Endothelial cell (in vitro differentiated cells): ENCODE data around the gene AKAP13. TPM values are rescaled to one million over a fixed set of nuclear protein-coding genes. Genes with fewer than 3 reads are reported as not detected.
A peak's percentile ranks its signal among the peaks of the same experiment; 100 is the strongest.

ENCODE experiments used
- DNase-seq: peaks from one replicate; pipeline ENCODE4 v3.0.0; 2021; ENCODE audit warnings: low spot score
- H3K27ac Mint-ChIP-seq: one replicate; pipeline ENCODE4 v1.8.0; 2021; ENCODE audit warnings: mixed read lengths, inconsistent platforms; ENCODE audit not compliant: unreplicated experiment
- H3K27me3 Mint-ChIP-seq: one replicate; pipeline ENCODE4 v1.8.0; 2021; ENCODE audit warnings: mild to moderate bottlenecking, moderate library complexity, mixed read lengths, inconsistent platforms; ENCODE audit not compliant: unreplicated experiment
- H3K36me3 Mint-ChIP-seq: one replicate; pipeline ENCODE4 v1.8.0; 2021; ENCODE audit warnings: mild to moderate bottlenecking, low read depth, mixed read lengths, inconsistent platforms; ENCODE audit not compliant: unreplicated experiment
- H3K4me1 Mint-ChIP-seq: one replicate; pipeline ENCODE4 v1.8.0; 2021; ENCODE audit warnings: mild to moderate bottlenecking, mixed read lengths, inconsistent platforms; ENCODE audit not compliant: unreplicated experiment
- H3K4me3 Mint-ChIP-seq: one replicate; pipeline ENCODE4 v1.8.0; 2021; ENCODE audit warnings: mild to moderate bottlenecking, mixed read lengths, inconsistent platforms; ENCODE audit not compliant: unreplicated experiment
- H3K9me3 Mint-ChIP-seq: one replicate; pipeline ENCODE4 v1.8.0; 2021; ENCODE audit warnings: mixed read lengths, inconsistent platforms; ENCODE audit not compliant: unreplicated experiment
- CTCF ChIP-seq: fragments of 200-600 bp; sonication (generic); IDR thresholded peaks from one replicate; pipeline ENCODE4 v1.5.0; 2021; ENCODE audit warnings: antibody characterized with exemption; ENCODE audit not compliant: unreplicated experiment
- total RNA-seq: library from RNA; stranded (reverse); fragmentation: NEBNext Ultra II Directional; extraction: Animal tissue kit (Norgen Biotek cat#: 25700); gene quantifications from one replicate; pipeline ENCODE4 v1.2.1, GENCODE V29; 2021; ENCODE audit not compliant: unreplicated experiment

AKAP13 gene
- total RNA-seq, 1 donor from 2014 or later = 249 TPM

GRCh38 chr15:85685356-85685755 is 305.0 kb downstream of the AKAP13 start:
- peaks cover 40% of the 10 kb centered on the region for H3K36me3 Mint-ChIP-seq
- no peak for TF ChIP-seq CTCF
- H3K27me3 Mint-ChIP-seq = peaks cover 5% of the 10 kb centered on the region
- H3K4me1 Mint-ChIP-seq = peaks cover 53% of the 10 kb centered on the region
- DNase-seq = no peak
- no peak overlapping the region for H3K4me3 Mint-ChIP-seq
- H3K27ac Mint-ChIP-seq = peak overlapping the region; percentile 52
- H3K9me3 Mint-ChIP-seq = no peaks in the 10 kb centered on the region

GRCh38 chr15:85687329-85687728 is 306.9 kb downstream of the AKAP13 start:
- no peak for DNase-seq
- Mint-ChIP-seq H3K9me3 (no peaks in the 10 kb centered on the region), H3K36me3 (peaks cover 35% of the 10 kb centered on the region), H3K27ac (no peak overlapping the region), H3K27me3 (peaks cover 5% of the 10 kb centered on the region), H3K4me3 (no peak overlapping the region), H3K4me1 (peaks cover 65% of the 10 kb centered on the region)
- no peak for TF ChIP-seq CTCF

GRCh38 chr15:85688711-85689110 is 308.3 kb downstream of the AKAP13 start:
- DNase-seq = no peak
- H3K36me3 Mint-ChIP-seq = peaks cover 39% of the 10 kb centered on the region
- H3K27me3 Mint-ChIP-seq = peaks cover 6% of the 10 kb centered on the region
- peak overlapping the region; percentile 39 for H3K4me3 Mint-ChIP-seq
- H3K9me3 Mint-ChIP-seq = no peaks in the 10 kb centered on the region
- H3K27ac Mint-ChIP-seq = peak overlapping the region; percentile 99
- H3K4me1 Mint-ChIP-seq = peaks cover 78% of the 10 kb centered on the region
- TF ChIP-seq CTCF = no peak

GRCh38 chr15:85689729-85690128 is 309.3 kb downstream of the AKAP13 start:
- no peak for TF ChIP-seq CTCF
- Mint-ChIP-seq H3K36me3 (peaks cover 32% of the 10 kb centered on the region), H3K4me3 (peak overlapping the region; percentile 93), H3K27ac (peak overlapping the region; percentile 99), H3K4me1 (peaks cover 76% of the 10 kb centered on the region), H3K27me3 (peaks cover 4% of the 10 kb centered on the region), H3K9me3 (no peaks in the 10 kb centered on the region)
- peak; percentile 39 for DNase-seq

- peak overlapping the region; percentile 85 for H3K4me3 Mint-ChIP-seq
- H3K9me3 Mint-ChIP-seq = no peaks in the 10 kb centered on the region
- no peak for DNase-seq
- TF ChIP-seq CTCF = no peak
- H3K27ac Mint-ChIP-seq = peak overlapping the region; percentile 94
- peaks cover 78% of the 10 kb centered on the region for H3K4me1 Mint-ChIP-seq
- peaks cover 30% of the 10 kb centered on the region for H3K36me3 Mint-ChIP-seq
- H3K27me3 Mint-ChIP-seq = peaks cover 4% of the 10 kb centered on the region
These were observed 310.3 kb downstream of the AKAP13 start for GRCh38 chr15:85690561-85691231.
